ENCODE results near the gene ARHGAP31.

ARHGAP31 gene

DNA sequence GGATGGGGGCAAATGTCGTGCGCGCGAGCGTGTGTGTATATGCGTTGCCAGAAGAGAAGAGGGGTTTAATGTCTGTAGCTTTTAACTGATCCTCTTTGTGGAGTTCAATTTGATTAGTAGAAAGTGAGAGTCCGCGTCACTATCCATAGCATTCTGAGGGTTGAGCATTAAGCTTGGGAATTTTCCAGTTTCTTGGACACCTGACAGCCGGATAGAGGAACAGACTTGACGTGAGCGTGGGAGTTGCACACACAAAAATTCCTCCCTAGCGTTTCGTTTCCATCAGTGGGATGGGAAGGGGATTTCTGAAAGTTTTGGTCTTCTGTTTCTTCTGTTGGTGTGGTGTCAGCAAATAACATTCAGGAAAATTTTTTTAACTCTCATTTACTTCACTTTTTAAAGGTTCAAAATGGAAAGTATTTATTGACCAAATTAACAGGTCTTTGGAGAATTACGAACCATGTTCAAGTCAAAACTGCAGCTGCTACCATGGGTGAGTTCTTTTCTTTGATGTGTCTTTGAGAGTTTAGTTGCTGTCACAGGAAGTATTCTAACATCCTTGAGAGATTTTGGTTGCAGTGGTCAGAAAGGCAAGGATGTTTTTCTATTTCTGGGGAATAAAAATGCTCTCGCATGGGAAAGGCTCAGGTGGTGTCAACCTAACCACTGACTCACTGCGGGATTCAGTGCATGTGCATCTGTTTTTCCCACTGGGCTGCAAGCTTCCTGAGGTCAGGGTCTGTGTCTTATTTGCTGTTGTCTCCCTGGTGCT lies 175.4 kb downstream of the ARHGAP31 start:
- DNase-seq (ENCODE audit: low read depth) = peak; percentile 24
- peak overlapping the region; percentile 92 for H3K4me3 ChIP-seq (ENCODE audit: low read length)
- TF ChIP-seq, protein P1, sequence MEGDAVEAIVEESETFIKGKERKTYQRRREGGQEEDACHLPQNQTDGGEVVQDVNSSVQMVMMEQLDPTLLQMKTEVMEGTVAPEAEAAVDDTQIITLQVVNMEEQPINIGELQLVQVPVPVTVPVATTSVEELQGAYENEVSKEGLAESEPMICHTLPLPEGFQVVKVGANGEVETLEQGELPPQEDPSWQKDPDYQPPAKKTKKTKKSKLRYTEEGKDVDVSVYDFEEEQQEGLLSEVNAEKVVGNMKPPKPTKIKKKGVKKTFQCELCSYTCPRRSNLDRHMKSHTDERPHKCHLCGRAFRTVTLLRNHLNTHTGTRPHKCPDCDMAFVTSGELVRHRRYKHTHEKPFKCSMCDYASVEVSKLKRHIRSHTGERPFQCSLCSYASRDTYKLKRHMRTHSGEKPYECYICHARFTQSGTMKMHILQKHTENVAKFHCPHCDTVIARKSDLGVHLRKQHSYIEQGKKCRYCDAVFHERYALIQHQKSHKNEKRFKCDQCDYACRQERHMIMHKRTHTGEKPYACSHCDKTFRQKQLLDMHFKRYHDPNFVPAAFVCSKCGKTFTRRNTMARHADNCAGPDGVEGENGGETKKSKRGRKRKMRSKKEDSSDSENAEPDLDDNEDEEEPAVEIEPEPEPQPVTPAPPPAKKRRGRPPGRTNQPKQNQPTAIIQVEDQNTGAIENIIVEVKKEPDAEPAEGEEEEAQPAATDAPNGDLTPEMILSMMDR (IDR thresholded peaks at IDR 0.05; ENCODE audit: insufficient read depth, low read depth, low read length, missing control alignments) = no peak

All from epithelial cell of esophagus (primary cell).